ENCODE measurements around the gene ISLR2.
"Not testable (repeated sequence)": the region's sequence is repeated elsewhere in the genome, so short reads cannot be mapped to it uniquely, and the experiment has no call there.

Gene ISLR2, protein sequence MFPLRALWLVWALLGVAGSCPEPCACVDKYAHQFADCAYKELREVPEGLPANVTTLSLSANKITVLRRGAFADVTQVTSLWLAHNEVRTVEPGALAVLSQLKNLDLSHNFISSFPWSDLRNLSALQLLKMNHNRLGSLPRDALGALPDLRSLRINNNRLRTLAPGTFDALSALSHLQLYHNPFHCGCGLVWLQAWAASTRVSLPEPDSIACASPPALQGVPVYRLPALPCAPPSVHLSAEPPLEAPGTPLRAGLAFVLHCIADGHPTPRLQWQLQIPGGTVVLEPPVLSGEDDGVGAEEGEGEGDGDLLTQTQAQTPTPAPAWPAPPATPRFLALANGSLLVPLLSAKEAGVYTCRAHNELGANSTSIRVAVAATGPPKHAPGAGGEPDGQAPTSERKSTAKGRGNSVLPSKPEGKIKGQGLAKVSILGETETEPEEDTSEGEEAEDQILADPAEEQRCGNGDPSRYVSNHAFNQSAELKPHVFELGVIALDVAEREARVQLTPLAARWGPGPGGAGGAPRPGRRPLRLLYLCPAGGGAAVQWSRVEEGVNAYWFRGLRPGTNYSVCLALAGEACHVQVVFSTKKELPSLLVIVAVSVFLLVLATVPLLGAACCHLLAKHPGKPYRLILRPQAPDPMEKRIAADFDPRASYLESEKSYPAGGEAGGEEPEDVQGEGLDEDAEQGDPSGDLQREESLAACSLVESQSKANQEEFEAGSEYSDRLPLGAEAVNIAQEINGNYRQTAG

DNA sequence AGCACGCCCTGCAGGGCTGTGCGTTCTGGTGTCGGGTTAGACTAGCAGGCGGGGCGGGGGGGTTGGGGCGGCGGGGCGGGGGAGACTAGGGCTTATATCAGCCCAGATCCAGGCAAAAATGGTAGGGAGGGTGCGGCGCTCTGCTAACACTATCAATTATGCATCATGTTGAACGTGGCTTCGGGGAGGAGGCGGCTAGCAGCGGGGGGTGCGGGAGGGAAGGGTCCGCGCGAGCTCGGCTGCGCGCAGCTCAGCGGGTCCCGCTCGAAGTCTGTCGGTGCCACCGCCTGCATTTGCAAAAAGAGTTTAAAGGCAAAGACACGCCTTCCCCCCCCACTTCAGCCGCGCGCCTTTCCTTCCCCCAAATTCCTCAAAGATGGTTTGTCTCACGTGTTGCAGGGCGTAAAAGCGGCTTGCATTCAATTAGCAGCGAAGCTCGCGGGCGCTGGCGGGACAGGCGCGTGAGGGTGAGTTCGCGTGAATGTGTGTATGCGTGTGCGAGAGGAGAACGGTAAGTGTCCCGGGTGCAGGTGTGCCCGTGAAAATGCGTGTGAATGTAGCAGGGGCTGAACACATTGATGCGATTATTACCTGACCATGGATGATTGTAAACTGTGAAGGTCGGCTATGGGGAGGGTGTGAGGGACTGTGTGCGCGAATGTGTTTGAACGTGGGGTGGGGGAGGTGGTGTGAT lies at the start of gene ISLR2:
ISLR2 (plus strand) TSS at position 432 of the 694 bp plus-strand sequence. CDS start 2,169 bp downstream, outside the sequence.
- DNase-seq (ENCODE audit: low spot score), result no peak

DNA sequence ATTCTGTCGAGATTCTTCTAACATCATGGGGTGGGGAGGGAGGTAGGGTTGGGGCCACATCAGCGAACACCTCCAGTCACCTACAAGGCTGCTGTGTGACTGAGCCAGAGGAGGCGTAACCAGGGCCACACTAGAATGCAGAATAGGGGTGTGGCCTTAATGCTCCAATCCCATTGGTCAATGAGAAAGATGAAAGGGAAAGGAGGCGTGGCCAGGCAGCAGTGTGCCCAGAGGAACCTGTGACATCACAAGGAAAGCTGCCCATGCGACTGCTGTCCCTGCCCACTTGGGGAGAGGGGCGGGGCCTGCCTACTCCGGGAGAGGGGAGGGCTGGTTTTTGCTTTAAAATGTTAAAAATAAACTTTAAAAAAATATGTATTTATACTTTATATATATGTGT lies 47.9 kb upstream of the ISLR2 start, which contains the start of gene GOLGA6A:
GOLGA6A (minus strand) TSS at position 101 of the 400 bp plus-strand sequence; CDS start at position 60, 41 bp downstream.
- DNase-seq (ENCODE audit: low spot score), result not testable (repeated sequence)

DNA sequence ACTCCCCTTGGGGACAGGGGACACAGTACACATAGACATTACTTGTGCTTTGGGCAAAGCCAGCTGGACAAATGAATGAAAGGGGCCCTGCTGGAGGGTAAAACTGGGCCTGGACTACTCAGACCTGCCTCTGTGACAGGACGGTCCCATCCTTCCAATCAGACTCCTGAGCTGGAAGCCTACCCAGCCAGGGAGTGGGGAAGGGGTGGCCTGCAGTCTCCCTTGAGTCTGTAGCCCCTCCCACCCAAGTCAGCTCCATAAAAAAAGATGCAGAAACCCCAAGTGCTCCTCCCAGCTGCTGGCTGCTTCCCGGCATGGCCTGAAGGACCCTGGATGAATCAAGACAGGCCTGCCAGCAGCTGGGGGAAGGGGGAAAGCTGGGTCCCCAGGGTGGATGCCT lies 35.8 kb upstream of the ISLR2 start:
- not testable (repeated sequence) for DNase-seq (ENCODE audit: low spot score)

DNA sequence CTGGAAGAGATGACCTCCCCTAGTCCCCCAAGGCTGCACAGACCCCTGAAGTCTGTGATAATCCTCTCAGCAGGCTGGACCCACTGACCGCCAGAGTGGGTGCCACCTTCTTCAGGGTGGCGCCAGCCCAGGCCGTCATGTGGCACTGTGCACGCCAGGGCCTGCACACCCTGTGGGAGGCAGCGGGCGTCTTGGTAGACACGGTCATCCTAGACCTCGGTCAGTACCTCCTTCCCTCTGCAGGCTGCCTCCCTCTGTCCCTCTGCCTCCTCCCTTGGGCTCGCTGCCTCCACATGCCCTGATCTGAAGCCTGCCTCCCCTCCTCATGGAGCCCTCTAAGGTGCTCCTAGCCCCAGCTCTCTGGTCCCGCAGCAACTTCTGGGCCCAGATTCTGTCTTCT lies 34.8 kb upstream of the ISLR2 start:
- DNase-seq (ENCODE audit: low spot score), result not testable (repeated sequence)

DNA sequence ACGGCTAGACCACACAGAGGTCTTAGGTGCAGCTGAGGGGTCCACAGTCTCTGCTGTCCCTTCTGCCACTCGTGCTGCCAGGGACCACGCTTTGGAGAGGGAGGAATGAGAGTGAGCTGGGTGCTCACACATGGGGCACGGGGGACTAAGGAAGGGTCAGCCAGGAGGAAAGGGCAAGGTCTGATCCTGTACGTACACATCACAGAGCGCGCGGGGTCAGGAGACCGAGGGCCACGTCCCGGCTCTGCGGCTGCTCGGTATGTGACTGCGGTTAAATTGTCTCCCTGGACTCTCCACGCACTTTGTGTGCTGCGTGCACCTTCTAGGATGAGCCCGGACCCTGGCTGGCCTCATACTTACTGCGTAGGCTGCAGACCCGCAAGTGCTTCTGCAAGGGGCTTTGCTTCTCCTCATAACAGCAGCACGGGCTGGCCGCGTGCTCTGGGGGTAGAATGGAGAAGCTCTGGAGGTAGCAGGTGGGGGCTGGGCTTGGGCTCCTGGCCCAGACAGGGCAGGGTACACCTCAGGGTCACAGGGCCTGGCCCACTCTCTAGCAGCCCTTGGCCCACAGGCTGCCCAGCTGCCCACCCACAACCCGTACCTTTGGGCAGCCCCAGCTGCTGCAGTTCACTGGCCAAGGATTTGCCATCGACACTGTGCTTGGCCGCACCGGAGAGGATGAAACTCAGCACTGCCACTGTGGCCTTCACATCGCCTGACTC lies 33.5 kb upstream of the ISLR2 start:
- DNase-seq (ENCODE audit: low spot score), result not testable (repeated sequence)

DNA sequence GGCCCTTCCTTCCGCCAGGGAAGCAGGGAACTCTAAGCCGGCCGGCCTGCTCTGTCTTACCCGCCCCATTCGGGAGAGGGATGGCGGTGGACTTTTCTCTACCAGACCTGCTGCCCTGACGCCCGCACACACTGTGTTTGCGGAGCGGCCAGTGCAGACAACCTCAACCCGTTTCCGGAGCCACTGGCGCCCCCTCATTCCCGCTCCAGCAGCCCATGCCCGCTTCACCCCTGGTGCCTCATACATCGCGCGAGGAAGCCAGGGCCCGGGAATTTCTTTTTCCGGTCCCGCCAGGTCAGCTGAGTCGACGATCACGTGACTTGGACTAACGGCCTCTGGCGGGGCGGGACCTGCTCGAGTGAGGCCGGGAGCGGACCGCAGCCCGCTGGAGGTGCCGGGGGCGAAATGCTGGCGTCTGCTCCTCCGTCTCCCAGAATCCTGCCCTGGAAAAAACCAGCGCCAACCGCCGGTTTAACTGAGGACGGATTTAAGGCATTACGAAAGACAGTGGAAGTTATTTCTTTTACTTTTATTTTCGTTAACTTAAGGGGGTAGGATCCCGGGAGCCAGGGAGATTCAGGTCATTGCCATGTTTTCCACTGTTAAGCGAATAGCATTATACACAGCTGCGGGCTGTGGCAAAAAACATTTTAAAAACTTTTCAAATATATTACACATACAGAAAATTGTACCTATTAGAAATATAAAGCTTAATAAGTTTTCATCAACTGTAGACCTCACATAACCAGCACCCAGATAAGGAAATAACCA lies 30.2 kb upstream of the ISLR2 start:
- DNase-seq (ENCODE audit: low spot score), result peak; percentile 89

DNA sequence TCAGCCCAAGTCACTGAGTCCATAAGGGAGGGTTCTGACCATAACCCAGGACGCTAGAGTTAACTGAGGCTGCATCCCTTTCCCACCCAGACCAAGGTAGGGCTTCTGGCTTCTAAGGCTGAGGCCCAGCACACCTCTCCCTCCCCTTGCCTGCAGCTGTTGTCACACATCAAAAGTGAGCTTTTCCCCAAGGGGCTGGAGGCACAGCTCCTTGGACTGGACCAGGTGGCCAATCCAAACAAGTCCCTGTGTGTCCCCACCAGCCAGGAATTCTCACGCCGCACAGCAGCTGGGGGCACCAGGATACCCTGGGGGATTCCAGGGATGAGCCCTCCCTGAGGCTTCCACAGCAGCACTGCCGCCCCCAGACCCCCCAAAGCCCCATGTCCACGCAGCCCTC lies 22.3 kb upstream of the ISLR2 start:
- DNase-seq (ENCODE audit: low spot score), result no peak

DNA sequence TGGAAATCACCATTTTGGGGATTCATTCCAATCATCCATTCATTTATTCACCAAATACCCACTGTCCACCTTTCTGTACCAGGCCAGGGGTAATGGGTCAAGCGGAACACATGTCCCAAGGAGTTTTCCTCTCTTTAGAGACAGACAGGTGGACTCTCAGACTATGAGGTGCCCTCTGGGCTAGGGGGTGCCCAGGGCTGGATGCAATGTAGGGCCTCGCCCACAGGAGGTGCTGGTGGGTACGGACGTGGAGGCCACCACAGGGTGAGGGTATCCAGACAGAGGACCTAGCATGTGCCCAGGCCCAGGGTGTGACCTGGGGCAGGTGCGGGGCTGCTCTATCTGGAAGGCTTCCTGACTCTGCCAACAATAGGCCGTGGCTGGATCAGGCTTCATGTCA lies 21.8 kb upstream of the ISLR2 start:
- DNase-seq (ENCODE audit: low spot score), result not testable (repeated sequence)

DNA sequence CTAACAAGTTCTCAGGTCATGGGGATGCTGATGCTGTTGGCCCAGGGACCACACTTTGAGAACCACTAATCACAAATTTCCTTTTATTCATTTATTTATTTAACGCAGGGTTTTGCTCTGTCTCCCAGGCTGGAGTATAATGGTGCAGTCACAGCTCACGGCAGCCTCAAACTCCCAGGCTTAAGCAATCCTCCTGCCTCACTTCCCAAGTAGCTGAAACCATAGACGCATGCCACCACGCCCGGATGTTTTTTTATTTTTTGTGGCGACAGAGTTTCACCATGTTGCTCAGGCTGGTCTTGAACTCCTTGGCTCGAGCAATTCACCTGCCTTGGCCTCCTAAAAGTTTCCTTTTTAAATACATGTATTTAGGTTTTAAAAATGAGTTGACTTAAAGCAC lies 20.7 kb upstream of the ISLR2 start:
- no peak for DNase-seq (ENCODE audit: low spot score)

DNA sequence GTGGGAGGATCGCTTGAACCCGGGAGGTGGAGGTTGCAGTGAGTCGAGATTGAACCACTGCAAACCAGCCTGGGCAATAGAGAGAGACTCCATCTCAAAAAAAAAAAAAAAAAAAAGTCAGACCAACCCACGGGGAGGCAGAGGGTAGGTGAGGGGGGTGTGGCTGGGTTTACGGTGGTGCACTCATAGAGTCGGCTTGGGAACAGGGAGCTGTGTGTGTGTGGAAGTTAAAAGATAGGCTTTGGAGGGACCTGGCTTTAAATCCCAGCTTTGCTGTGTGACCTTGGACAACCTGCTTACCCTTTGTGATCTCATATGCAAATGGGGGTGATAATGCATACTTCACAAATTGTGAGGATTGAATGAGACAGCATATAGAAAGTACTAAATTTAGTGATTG lies 10.0 kb upstream of the ISLR2 start:
- DNase-seq (ENCODE audit: low spot score), result no peak

DNA sequence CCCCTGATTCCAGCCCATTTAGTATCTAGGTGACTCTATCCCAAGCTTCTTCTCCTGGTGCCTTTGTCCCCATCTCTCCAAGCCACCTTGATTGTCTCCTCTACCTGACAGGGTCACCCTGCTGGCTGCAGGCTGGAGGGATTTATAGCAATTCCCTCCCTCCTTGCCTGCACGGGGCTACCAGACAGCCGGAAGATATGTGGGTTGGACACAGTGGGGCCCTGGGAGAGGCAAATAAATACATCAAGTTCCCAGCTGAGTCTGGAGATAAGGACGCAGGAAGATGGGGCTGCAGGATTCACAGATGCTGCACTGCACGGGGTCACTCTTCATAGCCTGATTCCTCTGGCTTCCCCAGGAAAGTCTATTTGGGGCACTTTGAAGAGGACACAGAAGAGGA lies 9.3 kb upstream of the ISLR2 start:
- no peak for DNase-seq (ENCODE audit: low spot score)

DNA sequence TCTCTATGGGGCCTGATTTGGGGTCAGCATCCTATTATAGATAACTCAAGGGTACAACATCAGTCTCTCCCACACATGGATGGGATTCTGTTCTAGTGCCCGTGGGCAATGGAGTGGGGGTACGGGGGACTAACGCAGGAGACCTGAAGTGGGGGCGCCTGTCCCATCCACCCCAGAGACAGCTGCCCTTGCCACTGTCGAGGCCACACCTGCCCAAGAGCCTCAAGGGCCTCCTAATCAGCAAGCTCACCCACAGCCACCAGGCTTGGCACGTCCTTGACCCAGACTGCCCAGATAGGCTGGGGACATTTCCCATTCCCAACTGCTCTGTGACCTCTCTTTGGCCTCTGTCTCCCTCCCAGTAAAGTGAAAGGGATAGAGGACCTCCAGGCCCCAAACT lies 8.5 kb upstream of the ISLR2 start:
- no peak for DNase-seq (ENCODE audit: low spot score)

DNA sequence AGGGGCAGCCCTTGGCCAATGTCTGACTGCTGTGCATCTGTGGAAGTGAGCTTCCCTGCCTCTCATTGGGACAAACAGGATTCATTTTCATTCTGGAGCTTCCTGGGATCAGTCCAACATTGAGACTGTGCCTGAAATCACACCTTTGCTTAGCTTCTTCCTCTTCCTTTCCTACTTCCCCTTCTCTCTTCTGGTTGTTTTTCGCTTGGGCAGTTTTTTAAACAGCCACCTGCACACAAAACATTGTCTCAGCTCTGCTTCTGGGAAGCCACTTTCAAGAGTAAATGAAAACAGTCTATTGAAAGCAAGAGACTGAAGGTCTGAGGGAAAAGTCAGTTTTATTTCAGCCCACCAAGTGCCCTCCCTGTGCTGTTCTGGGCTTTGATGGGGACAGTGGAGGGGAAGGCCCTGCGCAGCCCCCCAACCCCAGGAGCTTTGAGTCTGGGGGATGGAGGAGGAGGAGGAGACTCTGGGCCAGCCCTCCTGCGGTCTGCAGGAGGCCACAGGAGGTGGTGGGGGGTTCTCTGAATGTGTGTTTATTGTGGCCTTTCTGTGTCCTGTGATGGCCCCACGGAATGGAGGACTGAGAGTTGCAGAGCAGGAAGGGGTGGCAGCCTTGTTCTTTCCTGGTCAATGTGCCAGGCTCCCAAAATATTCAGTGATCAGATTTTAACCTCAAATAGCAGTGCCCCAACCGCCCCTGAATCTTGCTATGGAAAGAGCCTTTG lies 7.8 kb upstream of the ISLR2 start:
- DNase-seq (ENCODE audit: low spot score), result no peak

DNA sequence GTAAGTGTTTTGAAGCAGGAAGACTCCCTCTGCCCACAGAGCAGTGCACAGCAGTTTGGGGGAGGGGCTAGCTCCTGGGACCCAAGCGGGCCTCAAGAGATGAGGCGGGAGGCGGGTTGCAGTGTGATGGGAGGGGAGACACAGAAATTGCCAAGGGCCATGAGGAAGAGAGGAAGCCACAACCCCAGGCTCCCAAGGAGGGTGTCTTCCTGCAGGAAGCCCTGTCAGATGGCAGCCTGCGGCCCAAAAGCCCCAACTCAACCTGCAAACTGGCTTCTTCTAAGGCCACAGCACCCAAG lies 7.3 kb upstream of the ISLR2 start:
- no peak for DNase-seq (ENCODE audit: low spot score)

DNA sequence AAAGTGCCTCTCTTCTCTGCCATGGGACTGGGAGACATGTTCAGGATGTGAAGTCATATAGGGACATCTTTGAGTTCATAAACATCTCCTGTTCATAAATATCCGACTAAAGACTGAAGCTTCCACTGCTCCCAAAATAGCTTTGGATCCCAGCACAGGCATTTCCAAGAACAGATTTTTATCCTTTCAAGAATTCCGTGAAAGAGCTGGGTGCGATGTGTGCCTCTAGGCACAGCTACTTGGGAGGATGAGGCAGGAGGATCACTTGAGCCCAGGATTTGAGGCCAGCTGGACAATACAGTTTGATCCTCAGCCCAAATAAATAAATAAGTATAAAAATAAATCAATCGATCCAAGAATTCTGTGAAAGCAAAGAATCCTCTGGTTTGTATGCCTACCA lies 6.7 kb upstream of the ISLR2 start:
- no peak for DNase-seq (ENCODE audit: low spot score)

DNA sequence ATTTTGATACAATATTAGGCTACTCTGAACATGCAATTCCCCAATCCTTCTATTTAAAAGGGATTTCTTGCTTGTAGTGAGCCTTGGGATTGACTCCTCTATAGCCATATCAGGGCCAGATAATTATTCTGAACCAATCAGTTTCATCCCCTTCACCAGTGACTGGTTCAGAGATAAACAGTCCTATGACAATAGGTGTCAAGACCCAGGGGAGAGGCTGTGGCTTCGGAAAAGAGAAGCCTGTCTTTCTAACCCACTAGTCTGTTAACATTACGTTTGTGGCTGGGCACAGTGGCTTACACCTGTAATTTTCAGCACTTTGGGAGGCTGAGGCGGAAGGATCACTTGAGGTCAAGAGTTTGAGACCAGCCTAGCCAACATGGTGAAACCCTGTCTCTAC lies 6.2 kb upstream of the ISLR2 start:
- no peak for DNase-seq (ENCODE audit: low spot score)

DNA sequence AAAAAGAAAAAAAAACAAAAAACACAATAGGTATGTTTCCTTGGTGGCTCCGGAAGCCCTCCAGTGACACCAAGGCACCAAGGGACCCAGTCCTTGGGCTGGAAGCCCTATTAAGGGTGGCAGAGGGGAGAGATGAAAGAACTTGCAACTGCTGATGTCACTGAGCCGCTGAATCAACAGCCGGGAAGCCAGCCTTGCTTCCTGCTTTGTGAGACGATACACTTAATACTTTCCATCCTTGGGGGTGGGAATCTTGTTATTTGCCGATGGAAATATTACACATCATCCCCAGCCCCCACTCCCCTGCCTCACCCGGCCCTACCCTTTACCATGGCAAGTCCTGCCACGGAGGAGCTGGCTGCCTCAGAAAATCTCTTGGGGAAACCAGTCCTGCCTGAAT lies 5.6 kb upstream of the ISLR2 start:
- DNase-seq (ENCODE audit: low spot score), result no peak

DNA sequence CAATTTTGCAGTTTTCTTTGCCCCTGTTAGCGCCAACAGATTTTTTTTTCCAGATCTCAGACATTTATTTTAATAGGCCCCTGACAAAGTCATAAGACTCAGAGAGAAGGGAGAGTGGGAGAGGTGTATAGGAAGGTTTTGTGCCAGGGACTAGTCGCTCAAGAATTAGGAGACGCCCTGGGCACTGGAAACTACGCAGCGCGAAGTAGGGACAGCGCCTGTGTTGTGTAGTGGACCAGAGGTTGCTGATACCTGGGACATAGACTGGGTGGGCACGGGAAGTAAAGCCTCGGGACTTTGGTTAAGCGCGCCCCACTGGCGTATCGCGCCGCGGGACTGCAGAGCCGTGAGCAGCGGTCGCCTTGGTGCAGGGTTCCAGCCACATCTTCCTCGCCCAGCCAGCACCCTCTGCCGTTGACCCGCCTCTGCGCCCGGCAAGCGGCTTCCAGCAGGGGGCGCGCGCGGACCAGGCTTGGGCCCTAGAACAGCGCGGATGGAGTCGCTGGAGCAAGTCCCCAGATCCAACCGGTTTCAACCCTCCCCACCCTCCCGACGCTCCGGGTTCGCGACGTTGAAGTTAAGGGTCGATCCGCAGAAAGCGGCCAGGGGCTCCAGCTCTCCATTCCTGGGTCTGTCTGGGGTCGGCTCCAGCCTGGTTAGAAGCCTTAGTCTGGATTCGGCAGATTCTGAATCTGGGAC lies 3.0 kb upstream of the ISLR2 start:
- peak; percentile 87 for DNase-seq (ENCODE audit: low spot score)

DNA sequence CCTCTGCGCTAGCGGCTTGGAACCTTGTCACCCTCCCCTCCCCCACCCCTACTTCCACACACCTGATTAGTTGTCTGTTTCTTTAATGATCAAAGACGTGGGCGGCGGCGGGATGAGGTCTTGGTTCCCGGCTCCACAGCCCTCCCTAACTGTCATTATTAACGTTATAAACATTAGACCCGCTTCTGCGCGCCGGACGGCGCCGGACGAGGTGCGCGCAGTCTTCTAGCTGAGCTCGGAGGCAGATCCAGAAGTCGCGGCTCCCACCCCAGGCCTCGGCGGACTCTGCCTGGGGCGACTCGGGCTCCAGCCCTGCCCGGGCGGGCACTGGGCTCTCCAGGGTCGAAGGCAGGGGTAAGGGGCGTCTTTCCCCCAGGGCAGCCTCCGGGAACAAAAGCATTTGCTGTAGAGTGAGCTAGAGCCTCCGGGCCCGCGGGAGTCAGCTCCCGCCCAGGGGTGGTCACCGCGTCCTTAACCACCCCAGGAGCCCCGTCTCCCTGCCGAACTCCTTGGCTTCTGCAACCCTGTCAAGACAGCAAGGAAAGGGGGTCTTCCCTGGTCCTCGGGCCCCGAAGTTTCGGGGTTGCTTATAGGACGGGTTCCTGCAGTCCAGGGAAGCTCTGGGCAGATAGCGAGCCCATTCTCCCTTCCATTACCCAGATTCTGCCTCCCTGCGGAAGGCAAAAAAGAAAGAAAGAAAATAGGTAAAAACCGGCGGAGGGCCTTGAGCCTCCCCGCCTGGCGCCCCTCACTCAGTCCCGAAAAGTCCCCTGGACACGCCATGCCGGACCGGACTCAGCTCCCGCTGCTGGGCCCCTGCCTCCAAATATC lies 2.2 kb upstream of the ISLR2 start:
- DNase-seq (ENCODE audit: low spot score), result no peak

All from hepatic stellate cell (primary cell).